ENCODE data around the gene RAB20. TPM values are rescaled to one million over a fixed set of nuclear protein-coding genes. Genes with fewer than 3 reads are reported as not detected.

Gene RAB20
- total and polyA plus RNA-seq, 3 donors from 2014 or later = 22.0 to 41.1 (median 27.2) TPM

DNA sequence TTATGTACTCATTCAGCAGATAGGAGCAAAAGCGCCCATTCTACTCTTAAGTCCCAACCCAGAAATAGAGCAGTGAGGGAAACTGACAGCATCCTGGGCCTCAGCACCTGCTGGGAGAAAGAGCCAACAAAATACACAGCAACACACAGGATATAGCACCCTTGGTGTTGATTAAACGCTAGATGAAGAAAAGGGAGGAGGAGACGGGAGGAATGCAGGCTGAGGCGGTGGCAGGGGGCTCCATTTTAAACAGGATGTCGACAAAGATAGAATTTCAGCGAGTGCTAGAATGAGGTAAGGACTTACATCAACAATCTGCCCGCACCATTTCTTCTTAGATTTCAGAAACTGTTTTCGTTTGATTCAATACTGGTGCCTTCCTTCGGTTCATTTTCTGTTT, 4.6 kb upstream of the RAB20 start:
- H3K4me1 ChIP-seq = peaks cover 12% of the 10 kb centered on the region
- no peak overlapping the region for H3K4me3 ChIP-seq
- H3K36me3 ChIP-seq (ENCODE audit: low read depth, missing control alignments) = no peaks in the 10 kb centered on the region
- H3K27me3 ChIP-seq = no peaks in the 10 kb centered on the region
- no peaks in the 10 kb centered on the region for H3K9me3 ChIP-seq
- DNase-seq = no peak
- no peak for TF ChIP-seq POLR2A (IDR thresholded peaks at IDR 0.05)
- TF ChIP-seq, protein P1, sequence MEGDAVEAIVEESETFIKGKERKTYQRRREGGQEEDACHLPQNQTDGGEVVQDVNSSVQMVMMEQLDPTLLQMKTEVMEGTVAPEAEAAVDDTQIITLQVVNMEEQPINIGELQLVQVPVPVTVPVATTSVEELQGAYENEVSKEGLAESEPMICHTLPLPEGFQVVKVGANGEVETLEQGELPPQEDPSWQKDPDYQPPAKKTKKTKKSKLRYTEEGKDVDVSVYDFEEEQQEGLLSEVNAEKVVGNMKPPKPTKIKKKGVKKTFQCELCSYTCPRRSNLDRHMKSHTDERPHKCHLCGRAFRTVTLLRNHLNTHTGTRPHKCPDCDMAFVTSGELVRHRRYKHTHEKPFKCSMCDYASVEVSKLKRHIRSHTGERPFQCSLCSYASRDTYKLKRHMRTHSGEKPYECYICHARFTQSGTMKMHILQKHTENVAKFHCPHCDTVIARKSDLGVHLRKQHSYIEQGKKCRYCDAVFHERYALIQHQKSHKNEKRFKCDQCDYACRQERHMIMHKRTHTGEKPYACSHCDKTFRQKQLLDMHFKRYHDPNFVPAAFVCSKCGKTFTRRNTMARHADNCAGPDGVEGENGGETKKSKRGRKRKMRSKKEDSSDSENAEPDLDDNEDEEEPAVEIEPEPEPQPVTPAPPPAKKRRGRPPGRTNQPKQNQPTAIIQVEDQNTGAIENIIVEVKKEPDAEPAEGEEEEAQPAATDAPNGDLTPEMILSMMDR (IDR thresholded peaks at IDR 0.05) = no peak
- WGBS, 2 donors = 81 to 84% methylated on average over 9 of the region's 9 CpGs
- intact Hi-C loops (cut with DNase I; ENCODE audit: low total_unique reads) = no loop called here
- H3K27ac ChIP-seq = no peak overlapping the region

DNA sequence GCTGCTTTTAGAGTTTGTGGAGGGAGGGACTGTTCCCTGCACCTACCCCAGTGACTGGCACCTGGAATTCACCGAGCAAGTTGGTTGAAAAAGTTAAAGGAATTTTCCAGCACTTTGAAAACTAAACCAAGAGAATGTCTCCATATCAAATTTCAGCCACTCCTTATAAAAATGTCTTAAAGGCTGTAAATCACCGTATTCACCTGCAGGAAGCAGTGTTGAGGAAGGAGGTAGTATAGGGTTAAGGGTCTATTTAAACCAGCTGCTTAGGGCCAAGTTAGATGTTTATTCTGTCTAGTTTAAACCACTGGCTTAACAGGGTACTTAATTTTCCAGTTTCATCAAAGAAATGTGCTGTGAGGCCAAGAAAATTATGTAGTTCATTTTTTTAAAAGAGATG, 3.8 kb upstream of the RAB20 start:
- WGBS, 2 donors = 79 to 83% methylated on average over 2 of the region's 2 CpGs

DNA sequence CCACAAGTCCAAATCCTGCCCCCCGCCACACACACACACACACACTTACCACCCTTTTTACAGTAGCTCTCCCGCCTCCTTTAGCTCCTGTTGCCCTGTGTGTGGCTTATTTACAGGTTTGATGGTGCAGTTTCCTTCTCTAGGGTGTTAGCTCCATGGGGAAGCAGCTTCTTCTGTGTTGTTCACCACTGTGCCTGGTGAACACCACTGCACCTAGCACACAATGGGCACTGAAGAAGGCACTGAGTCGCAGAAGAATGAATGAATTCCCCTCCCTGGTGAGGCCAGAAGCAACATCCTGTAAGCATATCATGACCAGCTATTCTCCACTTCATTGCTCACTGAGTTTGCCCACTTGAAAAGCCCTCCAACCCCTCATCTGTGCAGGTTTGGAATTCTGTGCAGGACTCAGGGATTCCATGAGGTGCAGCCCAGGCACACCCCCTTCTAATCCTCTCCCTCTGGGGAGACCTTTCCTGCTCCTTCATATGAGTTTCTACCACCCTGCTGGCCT, 3.0 kb upstream of the RAB20 start:
- Histone ChIP-seq H3K27me3 (no peaks in the 10 kb centered on the region), H3K4me3 (no peak overlapping the region), H3K27ac (no peak overlapping the region), H3K4me1 (peaks cover 20% of the 10 kb centered on the region), H3K9me3 (no peaks in the 10 kb centered on the region), H3K36me3 (ENCODE audit: low read depth, missing control alignments) (no peaks in the 10 kb centered on the region)
- no peak for TF ChIP-seq POLR2A (IDR thresholded peaks at IDR 0.05)
- TF ChIP-seq, protein P1 (IDR thresholded peaks at IDR 0.05) = no peak
- intact Hi-C loops (cut with DNase I; ENCODE audit: low total_unique reads) = no loop called here
- WGBS, 2 donors = 93 to 97% methylated on average over 3 of the region's 3 CpGs
- no peak for DNase-seq

More for the DNA sequence above, 3.8 kb upstream of the RAB20 start:
- no peak overlapping the region for H3K27ac ChIP-seq
- no peaks in the 10 kb centered on the region for H3K36me3 ChIP-seq (ENCODE audit: low read depth, missing control alignments)
- no peak for DNase-seq
- no peaks in the 10 kb centered on the region for H3K9me3 ChIP-seq
- TF ChIP-seq POLR2A (IDR thresholded peaks at IDR 0.05) = no peak
- intact Hi-C loops (cut with DNase I; ENCODE audit: low total_unique reads) = no loop called here
- H3K27me3 ChIP-seq = no peaks in the 10 kb centered on the region
- H3K4me1 ChIP-seq = peaks cover 15% of the 10 kb centered on the region
- H3K4me3 ChIP-seq = no peak overlapping the region

DNA sequence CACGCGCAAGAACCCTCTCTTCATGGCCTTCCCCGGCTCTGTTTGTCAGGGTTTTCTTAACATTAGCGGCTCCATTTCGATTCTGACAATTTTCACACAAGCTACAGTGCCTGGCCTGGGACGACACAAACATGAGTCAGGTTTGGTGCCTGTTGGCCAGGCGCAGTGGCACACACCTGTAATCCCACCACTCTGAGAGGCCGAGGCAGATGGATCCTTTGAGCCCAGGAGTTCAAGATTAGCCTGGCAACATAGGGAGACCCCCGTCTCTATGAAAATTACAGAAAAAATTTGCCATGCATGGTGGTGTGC, 1.9 kb upstream of the RAB20 start:
- Histone ChIP-seq H3K4me1 (peaks cover 28% of the 10 kb centered on the region), H3K27ac (no peak overlapping the region), H3K27me3 (no peaks in the 10 kb centered on the region), H3K36me3 (ENCODE audit: low read depth, missing control alignments) (no peaks in the 10 kb centered on the region), H3K9me3 (no peaks in the 10 kb centered on the region), H3K4me3 (no peak overlapping the region)
- DNase-seq = no peak
- intact Hi-C loops (cut with DNase I; ENCODE audit: low total_unique reads) = no loop called here
- TF ChIP-seq POLR2A (IDR thresholded peaks at IDR 0.05) = no peak
- TF ChIP-seq, protein P1 (IDR thresholded peaks at IDR 0.05) = no peak
- 54 to 67% methylated on average over 9 of the region's 9 CpGs for WGBS, 2 donors

DNA sequence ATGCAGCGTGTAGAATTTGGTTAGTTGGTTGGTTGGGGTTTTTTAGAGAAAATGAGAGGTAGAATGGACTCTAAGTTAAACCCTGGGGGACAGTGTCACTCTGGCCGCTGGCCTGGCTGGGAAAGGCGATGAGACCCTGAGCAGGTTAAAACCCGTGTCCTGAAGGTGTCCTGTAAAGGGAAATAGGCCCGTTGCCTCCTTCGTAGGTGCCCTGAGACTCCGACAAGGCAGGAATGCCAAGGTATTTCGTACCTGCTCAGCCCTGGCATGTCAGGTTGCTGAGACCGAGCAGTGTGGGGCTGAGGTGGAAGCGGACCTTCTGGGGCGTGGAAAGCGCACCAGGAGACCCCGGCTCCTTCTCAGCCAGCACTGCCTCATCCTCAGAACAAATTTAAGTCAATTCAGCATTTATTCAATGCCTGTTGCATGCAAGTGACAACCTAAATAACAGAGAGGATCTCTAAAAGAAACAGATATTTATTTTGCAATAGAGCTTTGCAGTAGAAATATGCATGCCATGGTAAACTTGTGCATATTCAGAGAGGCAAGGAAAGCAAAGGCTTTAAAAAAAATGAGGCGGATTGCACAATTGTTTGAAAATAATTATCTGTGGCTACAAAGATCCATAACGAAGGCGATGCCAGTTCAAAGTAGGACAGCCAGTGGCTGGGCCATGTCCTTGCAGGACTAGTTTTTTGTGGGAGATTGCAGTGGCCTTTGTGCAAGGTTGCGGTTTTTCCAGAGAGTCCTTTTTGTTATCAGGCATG, 1.4 kb upstream of the RAB20 start:
- Histone ChIP-seq H3K4me3 (peak overlapping the region; percentile 84), H3K27me3 (no peaks in the 10 kb centered on the region), H3K4me1 (peaks cover 28% of the 10 kb centered on the region), H3K27ac (no peak overlapping the region), H3K36me3 (ENCODE audit: low read depth, missing control alignments) (no peaks in the 10 kb centered on the region), H3K9me3 (no peaks in the 10 kb centered on the region)
- TF ChIP-seq, protein P1 (IDR thresholded peaks at IDR 0.05) = no peak
- TF ChIP-seq POLR2A (IDR thresholded peaks at IDR 0.05) = no peak
- intact Hi-C loops (cut with DNase I; ENCODE audit: low total_unique reads) = no loop called here
- 57 to 61% methylated on average over 12 to 17 of the region's 17 CpGs for WGBS, 2 donors
- DNase-seq = no peak

Measured in testis (tissue), 3 donors.